ENCODE results near the gene RAB30.

Gene RAB30

GRCh38 chr11:83039566-83039965, 32.1 kb downstream of the RAB30 start:
- Histone ChIP-seq H2AFZ (ENCODE audit: low read depth, low read length, severe bottlenecking) (no peak overlapping the region), H3K79me2 (ENCODE audit: insufficient read depth, low read length) (peaks cover 100% of the 10 kb centered on the region), H3K36me3 (ENCODE audit: low read length) (no peaks in the 10 kb centered on the region), H3K9me3 (ENCODE audit: insufficient read depth, low read length) (no peaks in the 10 kb centered on the region), H3F3A (ENCODE audit: insufficient read depth) (peaks cover 13% of the 10 kb centered on the region), H3K4me3 (ENCODE audit: insufficient read depth, low read length, poor library complexity, severe bottlenecking) (no peak overlapping the region), H3K4me2 (ENCODE audit: low read depth, low read length, poor library complexity, severe bottlenecking) (no peak overlapping the region), H3K27ac (ENCODE audit: low read depth, low read length) (peak overlapping the region; percentile 36; the same call in 1 of the 2 replicates), H3K9me2 (replicated peaks; ENCODE audit: insufficient read depth, low read length) (no peaks in the 10 kb centered on the region), H4K20me1 (ENCODE audit: low read depth, low read length) (0 out of 2 replicates have a peak, but pooled peaks cover 4% of the 10 kb centered on the region), H3K27me3 (ENCODE audit: low read length) (no peaks in the 10 kb centered on the region), H3K9ac (ENCODE audit: low read length) (no peak overlapping the region)
- TF ChIP-seq EZH2phosphoT487 (conservative IDR thresholded peaks at IDR 0.05; ENCODE audit: low read length), result no peak
- TF ChIP-seq, protein P1, sequence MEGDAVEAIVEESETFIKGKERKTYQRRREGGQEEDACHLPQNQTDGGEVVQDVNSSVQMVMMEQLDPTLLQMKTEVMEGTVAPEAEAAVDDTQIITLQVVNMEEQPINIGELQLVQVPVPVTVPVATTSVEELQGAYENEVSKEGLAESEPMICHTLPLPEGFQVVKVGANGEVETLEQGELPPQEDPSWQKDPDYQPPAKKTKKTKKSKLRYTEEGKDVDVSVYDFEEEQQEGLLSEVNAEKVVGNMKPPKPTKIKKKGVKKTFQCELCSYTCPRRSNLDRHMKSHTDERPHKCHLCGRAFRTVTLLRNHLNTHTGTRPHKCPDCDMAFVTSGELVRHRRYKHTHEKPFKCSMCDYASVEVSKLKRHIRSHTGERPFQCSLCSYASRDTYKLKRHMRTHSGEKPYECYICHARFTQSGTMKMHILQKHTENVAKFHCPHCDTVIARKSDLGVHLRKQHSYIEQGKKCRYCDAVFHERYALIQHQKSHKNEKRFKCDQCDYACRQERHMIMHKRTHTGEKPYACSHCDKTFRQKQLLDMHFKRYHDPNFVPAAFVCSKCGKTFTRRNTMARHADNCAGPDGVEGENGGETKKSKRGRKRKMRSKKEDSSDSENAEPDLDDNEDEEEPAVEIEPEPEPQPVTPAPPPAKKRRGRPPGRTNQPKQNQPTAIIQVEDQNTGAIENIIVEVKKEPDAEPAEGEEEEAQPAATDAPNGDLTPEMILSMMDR (IDR thresholded peaks at IDR 0.05; ENCODE audit: insufficient read depth, low read length, poor library complexity, severe bottlenecking), result no peak

- Histone ChIP-seq H3F3A (ENCODE audit: insufficient read depth) (peaks cover 9% of the 10 kb centered on the region; the same call in 1 of the 2 replicates), H3K27me3 (ENCODE audit: low read length) (no peaks in the 10 kb centered on the region), H3K4me2 (ENCODE audit: low read depth, low read length, poor library complexity, severe bottlenecking) (no peak overlapping the region), H3K27ac (ENCODE audit: low read depth, low read length) (peak overlapping the region; percentile 3), H3K9me3 (ENCODE audit: insufficient read depth, low read length) (no peaks in the 10 kb centered on the region), H2AFZ (ENCODE audit: low read depth, low read length, severe bottlenecking) (no peak overlapping the region), H3K9me2 (replicated peaks; ENCODE audit: insufficient read depth, low read length) (no peaks in the 10 kb centered on the region), H3K4me3 (ENCODE audit: insufficient read depth, low read length, poor library complexity, severe bottlenecking) (no peak overlapping the region), H3K36me3 (ENCODE audit: low read length) (no peaks in the 10 kb centered on the region), H3K9ac (ENCODE audit: low read length) (no peak overlapping the region), H4K20me1 (ENCODE audit: low read depth, low read length) (no peaks in the 10 kb centered on the region), H3K79me2 (ENCODE audit: insufficient read depth, low read length) (peaks cover 100% of the 10 kb centered on the region)
- no peak for TF ChIP-seq EZH2phosphoT487 (conservative IDR thresholded peaks at IDR 0.05; ENCODE audit: low read length)
- TF ChIP-seq, protein P1 (IDR thresholded peaks at IDR 0.05; ENCODE audit: insufficient read depth, low read length, poor library complexity, severe bottlenecking), result no peak
These were observed 33.8 kb downstream of the RAB30 start for GRCh38 chr11:83037877-83038276.

DNA sequence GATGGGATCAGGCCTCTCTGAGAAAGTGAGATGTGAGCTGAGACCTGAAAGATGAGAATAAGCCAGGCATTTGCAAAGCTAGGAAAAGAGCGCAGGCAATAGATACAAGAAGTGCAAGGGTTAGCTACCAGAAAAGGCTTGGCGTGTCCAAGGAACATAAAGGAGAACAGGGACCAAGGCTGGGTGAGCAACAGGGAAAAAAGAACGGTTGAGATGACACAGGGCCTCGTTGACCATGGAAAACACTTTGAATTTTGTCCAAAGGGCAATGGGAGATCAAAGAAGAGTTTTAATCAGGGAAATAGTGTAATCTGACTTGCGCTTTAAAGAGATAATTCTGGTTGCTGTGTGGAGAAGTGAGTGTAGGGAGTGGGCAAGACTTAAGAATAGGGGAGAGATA, 35.0 kb downstream of the RAB30 start:
- no peaks in the 10 kb centered on the region for H3K9me2 ChIP-seq (replicated peaks; ENCODE audit: insufficient read depth, low read length)
- peak overlapping the region; percentile 59 for H3K27ac ChIP-seq (ENCODE audit: low read depth, low read length)
- H3K36me3 ChIP-seq (ENCODE audit: low read length), result 0 out of 2 replicates have a peak, but pooled peaks cover 4% of the 10 kb centered on the region
- H2AFZ ChIP-seq (ENCODE audit: low read depth, low read length, severe bottlenecking), result no peak overlapping the region
- TF ChIP-seq EZH2phosphoT487 (conservative IDR thresholded peaks at IDR 0.05; ENCODE audit: low read length), result no peak
- TF ChIP-seq, protein P1 (IDR thresholded peaks at IDR 0.05; ENCODE audit: insufficient read depth, low read length, poor library complexity, severe bottlenecking), result no peak
- no peak overlapping the region for H3K4me3 ChIP-seq (ENCODE audit: insufficient read depth, low read length, poor library complexity, severe bottlenecking)
- H3K27me3 ChIP-seq (ENCODE audit: low read length), result no peaks in the 10 kb centered on the region
- H3F3A ChIP-seq (ENCODE audit: insufficient read depth), result peaks cover 6% of the 10 kb centered on the region; the same call in 1 of the 2 replicates
- 0 out of 2 replicates have a peak, but pooled peaks cover 3% of the 10 kb centered on the region for H4K20me1 ChIP-seq (ENCODE audit: low read depth, low read length)
- H3K9me3 ChIP-seq (ENCODE audit: insufficient read depth, low read length), result no peaks in the 10 kb centered on the region
- no peak overlapping the region for H3K9ac ChIP-seq (ENCODE audit: low read length)
- H3K4me2 ChIP-seq (ENCODE audit: low read depth, low read length, poor library complexity, severe bottlenecking), result peak overlapping the region; percentile 49
- H3K79me2 ChIP-seq (ENCODE audit: insufficient read depth, low read length), result peaks cover 100% of the 10 kb centered on the region
